Dendritic cell treated with granulocyte-macrophage colony-stimulating factor and Interleukin-4, amounts not matched to agents 40 ng/mL and 50 ng/mL, for 4 days (primary cell): ENCODE measurements around the gene CPSF3.

Source experiments
- H3K27ac Mint-ChIP-seq: one replicate; pipeline ENCODE4 v1.8.0; 2022; ENCODE audit warnings: mild to moderate bottlenecking, mixed read lengths
- H3K27me3 Mint-ChIP-seq: one replicate; pipeline ENCODE4 v1.8.0; 2022; ENCODE audit warnings: mild to moderate bottlenecking, mixed read lengths
- H3K36me3 Mint-ChIP-seq: one replicate; pipeline ENCODE4 v1.8.0; 2022; ENCODE audit warnings: low read depth, mixed read lengths
- H3K4me1 Mint-ChIP-seq: one replicate; pipeline ENCODE4 v1.8.0; 2022; ENCODE audit warnings: low read depth, mixed read lengths
- H3K4me3 Mint-ChIP-seq: one replicate; pipeline ENCODE4 v1.8.0; 2022; ENCODE audit warnings: mild to moderate bottlenecking, moderate library complexity, mixed read lengths
- H3K9me3 Mint-ChIP-seq: one replicate; pipeline ENCODE4 v1.8.0; 2022; ENCODE audit warnings: mixed read lengths
- intact Hi-C: fragments of 100-400 bp; cut with micrococcal nuclease; formaldehyde crosslinking; loops from one replicate; pipeline ENCODE4 v1.15.0; 2022

Gene CPSF3

DNA sequence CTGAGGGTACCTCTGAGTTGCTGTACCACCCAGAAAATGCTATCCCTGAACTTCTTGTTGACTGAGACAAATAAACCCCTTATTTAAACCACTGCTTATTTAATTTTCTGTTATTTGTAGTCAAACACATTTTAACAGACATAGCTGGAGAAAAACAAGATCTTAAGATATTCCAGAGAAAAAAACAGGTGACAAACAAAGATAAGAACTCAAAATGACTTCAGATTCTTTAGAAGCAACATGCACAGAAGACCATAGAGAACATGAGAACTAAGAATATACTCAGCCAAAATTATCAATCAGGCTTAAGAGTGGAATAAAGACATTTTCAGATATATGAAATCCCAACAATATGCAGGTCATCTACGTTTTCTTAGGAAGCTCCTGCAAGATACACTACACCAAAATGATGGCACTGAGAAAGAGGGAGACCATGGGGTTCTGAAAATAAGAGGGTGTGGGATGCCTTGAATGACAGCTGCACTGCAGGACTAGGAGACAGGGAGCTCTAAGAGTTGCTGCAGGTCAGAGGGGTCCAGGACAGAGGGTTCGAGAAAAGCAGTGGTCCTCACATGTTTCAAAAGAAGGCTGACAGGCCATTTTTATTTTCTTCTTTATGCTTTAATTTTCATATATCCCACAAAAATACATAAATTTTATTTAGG, 93.8 kb downstream of the CPSF3 start:
- Mint-ChIP-seq H3K27ac (no peak overlapping the region), H3K4me3 (no peak overlapping the region), H3K4me1 (no peaks in the 10 kb centered on the region), H3K9me3 (no peaks in the 10 kb centered on the region), H3K36me3 (peaks cover 86% of the 10 kb centered on the region), H3K27me3 (no peaks in the 10 kb centered on the region)
- intact Hi-C loops: no loop called here

- Mint-ChIP-seq H3K27ac (no peak overlapping the region), H3K27me3 (no peaks in the 10 kb centered on the region), H3K9me3 (no peaks in the 10 kb centered on the region), H3K4me1 (no peaks in the 10 kb centered on the region), H3K4me3 (no peak overlapping the region), H3K36me3 (peaks cover 84% of the 10 kb centered on the region)
- intact Hi-C loops: no loop called here
Observed at GRCh38 chr2:9518163-9518562, 94.7 kb downstream of the CPSF3 start.

DNA sequence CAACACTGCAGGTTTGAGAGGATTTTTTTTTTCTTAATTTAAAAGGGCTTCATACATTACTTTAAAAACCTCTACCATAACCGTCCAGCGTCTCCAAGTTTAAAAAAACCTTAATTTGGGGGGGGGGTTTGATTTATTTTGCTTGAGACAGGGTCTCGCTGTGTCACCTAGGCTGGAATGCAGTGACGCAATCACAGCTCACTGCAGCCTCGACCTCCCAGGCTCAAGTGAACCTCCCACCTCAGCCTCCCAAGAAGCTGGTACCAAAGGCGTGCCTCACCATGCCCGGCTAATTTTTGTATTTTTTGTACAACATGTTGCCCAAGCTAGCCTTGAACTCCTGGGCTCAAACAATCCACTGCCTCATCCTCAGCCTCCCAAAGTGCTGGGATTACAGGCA, 95.3 kb downstream of the CPSF3 start:
- Mint-ChIP-seq H3K4me1 (no peaks in the 10 kb centered on the region), H3K27me3 (no peaks in the 10 kb centered on the region), H3K9me3 (no peaks in the 10 kb centered on the region), H3K27ac (no peak overlapping the region), H3K36me3 (peaks cover 84% of the 10 kb centered on the region), H3K4me3 (no peak overlapping the region)
- intact Hi-C loops: no loop called here

GRCh38 chr2:9519250-9519649, 95.8 kb downstream of the CPSF3 start:
- intact Hi-C loops: no loop called here

More at GRCh38 chr2:9519250-9519649, 95.8 kb downstream of the CPSF3 start:
- Mint-ChIP-seq H3K36me3 (peaks cover 84% of the 10 kb centered on the region), H3K4me1 (peaks cover 2% of the 10 kb centered on the region), H3K27ac (no peak overlapping the region), H3K4me3 (no peak overlapping the region), H3K9me3 (no peaks in the 10 kb centered on the region), H3K27me3 (no peaks in the 10 kb centered on the region)
